Stromal cell of bone marrow (primary cell): ENCODE measurements around the gene DNAJC27.
A peak's percentile ranks its signal among the peaks of the same experiment; 100 is the strongest.
"Not testable (repeated sequence)": the region's sequence is repeated elsewhere in the genome, so short reads cannot be mapped to it uniquely, and the experiment has no call there.

Experiments
- DNase-seq: peaks from one replicate; pipeline ENCODE4 v3.0.0-alpha.2; 2012; ENCODE audit warnings: low read depth

Gene DNAJC27

DNA sequence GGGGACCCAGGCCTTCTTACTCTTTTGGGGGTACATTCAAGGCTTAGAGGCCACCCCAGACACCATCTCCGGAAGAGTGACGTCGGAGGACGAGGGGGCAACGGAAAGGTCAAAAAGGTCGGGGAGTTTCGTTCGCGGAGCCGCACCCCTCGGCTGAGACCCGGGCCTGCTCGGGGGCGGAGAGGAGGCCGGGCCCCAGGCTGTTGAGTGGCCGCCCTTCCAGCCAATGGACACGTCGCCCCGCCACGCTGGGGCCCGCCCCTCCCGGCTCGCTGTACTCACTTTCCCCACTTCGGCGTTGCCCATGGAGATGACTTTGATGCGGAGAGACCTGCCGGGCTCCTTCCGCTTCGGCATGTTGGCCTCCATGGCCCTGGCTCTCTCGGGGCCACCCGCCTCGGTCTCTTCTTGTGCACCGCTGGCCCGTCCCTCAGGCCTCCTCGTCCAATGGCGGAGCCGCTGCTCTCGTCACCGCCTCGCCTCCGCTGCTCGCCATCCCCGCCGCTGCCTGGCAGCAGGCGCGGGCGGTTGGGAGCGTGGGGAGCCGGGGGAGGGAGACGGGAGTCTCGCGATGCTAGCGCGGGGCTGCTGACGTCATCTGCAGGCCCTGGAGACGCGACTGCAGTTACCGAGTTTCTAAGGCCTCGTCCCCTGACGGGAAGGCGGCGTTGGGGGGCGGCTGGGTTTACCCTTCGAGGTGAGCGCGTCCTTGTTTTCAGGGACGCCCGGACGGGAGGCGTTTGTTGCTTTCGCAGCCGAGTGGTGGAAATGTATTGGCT is at the start of gene DNAJC27:
Gene DNAJC27, minus strand, starts transcription at position 420 of the 779 bp plus-strand sequence. Its CDS starts 51 bp downstream, at position 369.
- DNase-seq: peak; percentile 96

DNA sequence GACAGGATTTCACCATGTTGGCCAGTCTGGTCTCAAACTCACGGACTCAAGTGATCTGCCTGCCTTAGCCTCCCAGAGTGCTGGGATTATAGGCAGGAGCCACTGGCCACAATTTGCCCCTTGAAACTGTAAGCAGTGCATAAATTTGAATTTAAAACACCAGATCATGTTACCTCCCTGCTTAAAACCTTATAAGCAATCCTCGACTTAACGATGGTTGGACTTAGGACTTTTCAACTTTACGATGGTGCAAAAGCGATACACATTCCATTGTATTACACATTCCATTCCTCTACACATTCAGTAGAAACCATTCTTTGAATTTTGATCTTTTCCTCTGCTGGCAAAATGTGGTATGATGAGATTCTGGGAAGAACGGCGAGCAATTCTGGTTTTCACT is 46.9 kb upstream of the DNAJC27 start:
- DNase-seq: no peak

DNA sequence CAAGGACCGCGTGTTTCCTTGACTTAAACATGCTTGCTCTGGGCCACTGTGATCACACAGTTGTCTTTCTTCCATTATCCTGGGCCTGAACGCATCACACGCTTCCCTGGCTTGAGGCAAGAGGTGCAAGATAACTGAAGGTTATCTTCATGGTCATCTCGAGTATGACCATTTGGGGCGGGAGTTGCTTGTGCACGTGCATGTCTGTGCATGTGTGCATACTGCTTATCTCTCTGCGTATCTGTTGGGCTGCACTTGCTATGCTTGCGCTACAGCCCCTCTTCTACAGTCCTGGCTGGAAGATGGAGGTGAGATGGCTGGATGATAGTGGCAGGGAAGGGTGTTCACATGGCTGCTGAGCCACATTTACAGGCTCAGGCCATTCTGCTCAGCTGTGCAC is 42.9 kb upstream of the DNAJC27 start:
- no peak for DNase-seq

DNA sequence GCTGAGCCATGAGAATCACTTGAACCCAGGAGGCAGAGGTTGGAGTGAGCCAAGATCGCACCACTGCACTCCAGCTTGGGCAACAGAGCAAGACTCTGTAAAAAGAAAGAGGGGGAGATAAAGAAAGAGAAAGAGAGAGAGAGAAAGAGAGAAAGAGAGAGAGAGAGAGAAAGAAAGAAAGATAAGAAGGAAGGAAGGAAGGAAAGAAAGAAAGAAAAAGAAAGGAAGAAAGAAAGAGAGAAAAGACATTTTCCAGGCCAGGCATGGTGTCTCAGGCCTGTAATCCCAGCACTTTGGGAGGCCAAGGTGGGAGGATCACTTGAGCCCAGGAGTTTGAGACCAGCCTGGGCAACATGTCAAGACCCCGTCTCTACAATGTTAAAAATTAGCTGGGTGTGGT is 39.6 kb upstream of the DNAJC27 start:
- not testable (repeated sequence) for DNase-seq

DNA sequence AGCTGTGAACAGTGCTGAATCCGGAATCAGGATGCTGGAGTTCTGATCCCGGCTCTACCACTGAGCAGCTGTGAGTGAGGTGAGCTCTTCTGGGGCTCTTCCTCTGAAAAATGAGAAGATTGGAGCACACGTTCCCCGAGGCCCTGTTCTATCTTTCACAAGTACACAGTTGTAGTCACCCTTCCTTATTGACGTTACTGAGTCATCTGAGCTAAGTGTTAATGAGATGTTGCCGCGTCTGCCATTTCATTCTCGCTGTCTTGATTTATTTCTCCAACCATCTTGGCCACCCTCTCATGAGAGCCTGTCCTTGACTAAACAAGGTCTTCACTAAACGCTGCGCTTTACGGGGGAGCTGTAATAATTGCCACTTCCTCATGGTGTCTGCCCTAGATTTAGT is 38.2 kb upstream of the DNAJC27 start:
- DNase-seq: no peak

DNA sequence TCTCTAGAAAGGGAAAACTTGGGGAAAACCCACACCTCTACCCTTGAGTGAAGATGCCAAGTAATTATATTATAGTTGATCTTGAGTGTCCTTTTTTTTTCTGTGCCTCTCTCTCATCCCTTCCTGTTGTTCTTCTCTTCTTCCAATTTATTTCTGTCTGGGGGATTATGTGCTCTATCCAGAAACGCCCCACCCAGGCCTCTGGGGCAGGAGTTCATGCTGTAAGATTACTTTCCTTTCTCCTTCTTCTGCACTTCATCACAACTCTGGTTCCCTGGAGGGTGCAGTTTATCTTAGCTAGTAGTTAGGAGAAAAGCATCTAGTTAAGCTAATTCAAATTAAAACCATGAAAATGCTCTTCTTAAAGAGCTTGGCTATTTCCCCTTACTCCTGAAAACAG is 30.3 kb upstream of the DNAJC27 start:
- no peak for DNase-seq

DNA sequence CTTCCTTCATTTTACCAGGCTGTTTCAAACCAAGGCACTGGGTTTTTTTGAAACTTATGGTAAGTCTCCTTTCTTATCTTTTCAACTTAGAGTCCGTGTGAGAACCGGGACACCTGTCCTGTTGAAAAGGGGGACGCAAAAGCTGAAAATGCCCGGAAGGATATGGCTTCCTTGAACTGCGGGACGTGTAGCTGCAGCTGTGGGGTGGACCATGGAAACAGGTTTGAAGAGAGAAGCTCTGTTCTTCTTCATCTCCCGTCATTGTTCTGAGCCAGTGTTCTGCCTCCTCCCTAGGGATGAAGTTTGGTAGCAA is 29.5 kb upstream of the DNAJC27 start:
- DNase-seq: no peak

DNA sequence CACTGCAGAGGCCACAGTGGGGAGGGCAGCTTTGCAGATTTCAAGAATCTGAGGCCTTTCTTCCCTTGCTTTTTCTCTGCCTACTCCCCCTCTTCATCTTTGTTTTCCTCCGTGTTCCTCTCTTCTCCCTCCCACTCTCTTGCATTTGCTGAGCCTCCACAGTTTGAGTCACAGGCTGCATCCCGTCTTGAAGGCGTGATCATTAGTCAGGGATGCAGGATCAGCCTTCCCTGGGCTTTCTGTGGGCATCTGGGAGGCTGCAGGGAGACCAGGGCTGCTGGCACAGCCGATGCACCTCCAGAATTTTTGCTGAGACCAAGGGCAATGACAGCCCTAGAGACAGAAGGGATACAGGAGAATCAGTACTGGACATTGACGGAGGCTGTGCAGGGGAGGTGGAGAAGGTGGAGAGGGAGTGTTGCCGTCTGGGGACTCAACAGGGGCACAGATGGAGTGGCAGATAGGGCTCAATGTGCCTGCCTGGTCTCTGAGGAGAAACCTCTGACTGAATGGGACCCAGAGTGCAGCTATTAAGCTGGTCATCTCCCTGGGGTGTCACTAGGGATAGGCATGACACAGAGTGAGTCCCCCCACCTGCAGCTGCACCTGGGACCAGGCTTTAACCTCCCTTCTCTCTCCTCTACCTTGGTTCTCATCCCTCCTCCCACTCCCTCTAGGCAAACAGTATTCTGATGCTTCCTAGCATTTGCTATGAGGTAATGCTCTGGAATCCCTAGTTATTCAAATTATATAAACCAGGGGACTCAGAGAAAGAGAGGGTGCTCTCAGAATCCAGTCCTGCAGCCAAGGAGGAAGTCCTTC is 29.0 kb upstream of the DNAJC27 start:
- DNase-seq: no peak

DNA sequence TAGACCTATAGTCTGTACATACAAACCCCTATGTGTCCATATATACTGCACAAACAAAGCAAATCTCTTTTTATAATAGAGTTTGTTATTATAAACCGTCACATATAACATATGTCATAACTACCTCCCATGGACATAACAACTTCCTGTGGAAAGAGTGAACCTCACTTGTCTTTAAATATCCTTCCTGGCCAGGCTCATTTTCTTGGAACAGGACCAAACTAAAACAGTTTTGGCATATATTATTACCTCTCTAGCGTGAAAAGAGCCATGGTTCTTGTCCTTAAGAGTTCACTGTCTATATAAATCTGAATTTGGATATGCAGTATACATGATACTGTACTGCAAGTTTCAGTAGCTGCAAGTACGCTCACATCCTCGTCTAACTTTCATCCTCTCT is 28.3 kb upstream of the DNAJC27 start:
- DNase-seq: no peak

DNA sequence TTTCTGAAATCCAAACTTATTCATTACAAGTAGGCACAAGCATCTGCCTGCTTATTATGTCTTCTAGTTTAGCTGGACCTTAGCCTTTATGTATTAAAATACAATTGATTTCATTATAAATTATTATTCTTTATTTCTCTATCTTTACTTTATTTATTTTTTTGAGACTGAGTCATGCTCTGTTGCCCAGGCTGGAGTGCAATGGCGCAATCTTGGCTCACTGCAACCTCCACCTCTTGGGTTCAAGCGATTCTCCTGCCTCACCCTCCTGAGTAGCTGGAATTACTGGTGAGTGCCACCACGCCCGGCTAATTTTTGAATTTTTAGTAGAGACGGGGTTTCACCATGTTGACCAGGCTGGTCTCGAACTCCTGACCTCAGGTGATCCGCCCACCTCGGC is 27.3 kb upstream of the DNAJC27 start:
- DNase-seq: not testable (repeated sequence)

DNA sequence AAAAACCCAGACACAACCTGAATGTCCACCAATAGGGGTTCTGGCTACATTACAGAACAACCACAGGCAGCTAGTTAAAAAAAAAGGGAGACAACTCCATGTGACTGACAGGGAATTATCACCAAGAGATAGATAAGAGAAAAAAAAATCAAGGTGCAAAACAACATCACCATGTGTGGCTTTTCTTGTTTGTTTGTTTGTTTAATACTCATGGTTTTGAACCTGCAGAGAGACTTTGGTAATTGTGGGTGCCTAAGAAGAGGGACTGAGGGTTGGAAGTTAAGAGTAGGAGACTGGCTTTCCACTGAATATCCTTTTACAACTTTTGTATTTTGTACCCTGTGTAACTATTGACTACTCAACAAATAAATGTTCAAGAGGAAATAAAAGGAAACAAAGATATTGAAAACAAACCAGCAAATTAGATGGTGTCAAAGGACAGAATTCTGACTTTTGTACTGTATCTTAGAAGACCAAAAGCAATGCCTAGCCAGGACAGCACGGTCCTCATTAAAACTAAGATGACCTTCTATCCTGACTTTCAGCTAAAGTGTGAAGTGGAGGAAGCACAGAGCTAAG is 22.5 kb upstream of the DNAJC27 start:
- DNase-seq: no peak

DNA sequence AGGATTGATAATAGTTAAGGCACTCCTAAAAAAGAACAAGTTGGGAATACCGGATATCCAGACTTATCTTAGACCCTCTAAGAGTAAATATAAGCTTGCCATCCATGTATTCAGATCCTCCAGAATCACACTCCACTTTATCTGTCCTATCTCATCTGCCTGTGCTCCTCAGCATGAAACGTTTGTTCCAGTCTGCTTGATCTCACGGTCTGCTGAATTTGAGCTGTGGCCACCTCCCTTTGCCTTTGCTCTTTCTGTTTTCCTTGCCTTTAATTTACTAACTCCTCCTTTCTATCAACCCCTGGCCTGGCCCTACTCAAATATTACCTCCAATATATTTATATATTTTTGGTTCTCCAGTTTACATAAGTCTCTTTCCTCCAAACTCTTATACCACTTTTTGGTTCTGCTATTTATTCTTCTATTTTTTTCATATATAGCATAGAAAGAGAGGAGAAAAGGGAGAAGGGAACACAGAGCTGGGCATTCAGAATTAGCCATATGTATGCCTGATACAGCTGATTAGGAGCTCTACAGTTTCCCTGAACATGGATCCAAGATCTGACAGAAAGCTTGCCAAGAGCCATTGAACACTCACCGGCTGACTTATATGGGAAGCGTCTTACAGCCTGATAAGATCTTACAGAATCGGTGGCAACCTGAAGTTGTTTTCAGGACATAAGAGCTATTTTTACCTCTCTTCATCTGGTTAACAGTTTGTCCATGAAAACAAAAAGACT is 21.8 kb upstream of the DNAJC27 start:
- no peak for DNase-seq

DNA sequence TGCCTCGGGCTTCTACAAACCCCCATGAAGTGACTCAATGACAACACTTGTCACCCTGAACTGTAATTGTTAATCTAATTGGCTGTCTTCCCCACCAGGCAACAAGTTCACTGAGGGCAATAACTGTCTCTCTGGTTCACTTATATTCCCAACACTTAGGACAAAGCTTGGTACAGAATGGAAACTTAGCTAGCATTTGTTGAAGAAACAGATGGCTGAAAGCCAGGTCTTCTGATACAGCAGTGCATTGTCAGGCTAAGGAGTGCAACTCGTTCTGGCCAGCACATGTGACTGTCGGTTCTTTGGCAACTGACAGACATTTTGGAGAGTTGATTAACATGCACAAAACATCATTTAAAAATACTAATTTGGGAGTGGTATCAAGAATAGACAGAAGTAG is 14.6 kb upstream of the DNAJC27 start:
- DNase-seq: no peak

DNA sequence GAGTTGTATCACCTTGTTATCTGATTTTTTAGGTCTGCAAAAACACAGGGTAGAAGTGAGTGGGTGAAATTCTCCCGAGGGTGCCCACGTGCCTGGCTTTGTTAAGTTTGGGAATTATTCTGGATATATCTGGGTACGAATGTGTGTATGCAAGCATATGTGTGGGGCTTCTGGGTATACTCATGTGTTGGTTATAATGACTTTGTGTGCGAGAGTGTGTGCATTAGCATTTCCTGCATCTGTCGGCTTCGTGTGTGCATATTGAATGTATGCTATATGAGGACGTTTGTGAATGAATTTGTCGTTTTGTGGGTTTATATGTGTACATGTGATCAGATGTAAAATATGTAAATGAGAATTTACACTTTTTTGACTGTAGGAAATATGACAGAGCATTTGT is 13.8 kb upstream of the DNAJC27 start:
- DNase-seq: no peak

DNA sequence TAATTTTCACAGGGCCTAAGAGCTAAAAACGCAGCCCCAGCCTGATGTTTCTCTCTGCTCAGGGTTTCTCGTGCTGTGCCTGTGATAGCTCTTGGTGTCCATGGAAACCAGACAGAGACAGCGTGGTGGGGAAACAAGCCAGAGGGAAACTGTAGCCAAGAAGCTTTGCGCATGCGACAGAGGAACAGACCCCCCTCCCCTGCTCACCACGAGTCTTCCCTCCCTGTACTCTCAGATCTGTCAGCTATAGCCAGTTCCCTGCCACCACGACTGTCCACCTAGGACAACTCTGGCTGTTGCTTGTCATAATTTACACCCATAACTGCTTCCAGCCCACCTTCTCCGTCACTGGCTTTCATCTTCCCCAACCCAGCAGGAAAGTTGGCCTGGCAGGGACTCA is 13.2 kb upstream of the DNAJC27 start:
- DNase-seq: no peak

DNA sequence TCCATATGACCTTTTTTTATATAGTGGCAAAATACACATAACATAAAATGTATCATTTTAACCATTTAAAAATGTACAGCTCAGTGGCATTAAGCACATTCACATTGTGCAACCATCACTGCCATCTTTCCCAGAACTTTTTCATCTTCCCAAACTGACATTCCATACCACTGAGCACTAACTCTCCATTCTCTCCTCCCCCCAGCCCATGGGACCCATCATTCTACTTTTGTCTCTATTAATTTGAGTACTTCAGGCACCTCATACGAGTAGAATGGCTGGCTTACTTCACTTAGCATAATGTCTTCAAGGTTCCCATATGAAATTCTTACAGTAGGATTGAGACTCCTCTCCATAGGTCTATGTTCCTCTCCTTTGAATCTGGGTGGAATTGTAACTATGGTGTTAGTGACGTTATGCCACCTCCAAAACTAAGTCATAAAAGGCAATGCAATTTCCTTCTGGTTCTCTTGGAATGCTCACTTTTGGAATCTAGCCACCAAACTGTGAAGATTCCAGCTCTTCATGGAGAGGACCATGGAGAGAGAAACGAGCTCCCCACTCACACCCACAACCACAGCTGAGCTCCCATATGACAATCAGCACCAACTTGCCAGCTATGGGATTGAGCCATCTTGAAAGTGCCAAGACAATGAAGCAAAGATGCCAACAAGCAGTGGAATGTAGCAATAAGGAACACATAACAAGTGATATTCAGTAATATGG is 9.8 kb upstream of the DNAJC27 start:
- no peak for DNase-seq

DNA sequence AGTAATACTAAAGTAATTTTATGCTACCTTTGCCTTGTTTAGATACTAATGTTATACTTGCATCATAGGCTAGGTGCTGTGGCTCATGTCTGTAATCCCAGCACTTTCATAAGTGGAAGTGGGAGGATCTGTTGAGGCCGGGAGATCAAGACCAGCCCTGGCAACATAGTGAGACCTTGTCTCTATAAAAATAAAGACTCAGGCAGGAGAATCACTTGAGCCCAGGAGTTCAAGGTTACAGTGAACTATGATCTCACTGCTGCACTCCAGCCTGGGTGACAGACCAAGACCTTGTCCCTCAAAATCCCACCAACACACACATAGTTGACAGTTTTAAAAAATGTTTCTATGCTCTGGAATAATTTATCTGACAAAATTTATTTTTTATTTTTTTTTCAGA is 6.9 kb upstream of the DNAJC27 start:
- no peak for DNase-seq

DNA sequence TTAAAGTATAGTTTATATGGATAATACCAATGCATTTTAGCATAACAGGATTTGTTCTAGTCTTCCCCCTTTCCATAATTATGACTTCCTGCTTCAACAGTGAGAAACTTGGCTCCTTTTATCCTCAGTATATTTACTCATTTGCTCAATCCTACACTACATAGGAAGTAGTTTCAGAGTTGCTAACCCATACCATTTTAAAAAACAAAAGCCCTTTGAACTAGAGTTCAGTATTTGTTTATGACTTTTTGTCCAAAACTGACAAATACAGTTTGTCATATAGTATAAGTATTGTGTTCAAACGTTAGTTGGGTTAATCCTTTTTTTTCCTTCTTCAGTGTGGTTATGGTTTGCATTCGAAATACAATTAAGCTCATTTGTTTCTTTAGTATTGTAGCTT is 5.9 kb upstream of the DNAJC27 start:
- DNase-seq: no peak

DNA sequence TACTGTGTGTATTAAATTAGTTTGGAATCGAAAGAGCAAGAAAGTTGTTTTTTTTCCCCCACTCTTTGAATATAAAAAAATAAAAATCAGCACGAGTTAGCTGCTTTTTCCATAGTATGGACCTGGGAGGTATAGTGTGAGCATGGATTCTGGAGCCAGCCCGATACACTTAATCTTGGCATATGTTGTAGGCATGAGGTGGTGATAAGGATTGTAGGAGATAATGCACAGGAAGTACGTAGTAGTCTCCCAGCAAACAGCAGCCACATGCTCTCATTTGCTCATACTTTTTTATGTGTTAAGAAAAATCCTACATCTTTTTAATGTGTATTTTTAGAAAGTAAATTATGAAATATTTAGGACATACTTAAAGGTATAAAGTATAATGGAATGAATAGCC is 2.1 kb upstream of the DNAJC27 start:
- DNase-seq: no peak

DNA sequence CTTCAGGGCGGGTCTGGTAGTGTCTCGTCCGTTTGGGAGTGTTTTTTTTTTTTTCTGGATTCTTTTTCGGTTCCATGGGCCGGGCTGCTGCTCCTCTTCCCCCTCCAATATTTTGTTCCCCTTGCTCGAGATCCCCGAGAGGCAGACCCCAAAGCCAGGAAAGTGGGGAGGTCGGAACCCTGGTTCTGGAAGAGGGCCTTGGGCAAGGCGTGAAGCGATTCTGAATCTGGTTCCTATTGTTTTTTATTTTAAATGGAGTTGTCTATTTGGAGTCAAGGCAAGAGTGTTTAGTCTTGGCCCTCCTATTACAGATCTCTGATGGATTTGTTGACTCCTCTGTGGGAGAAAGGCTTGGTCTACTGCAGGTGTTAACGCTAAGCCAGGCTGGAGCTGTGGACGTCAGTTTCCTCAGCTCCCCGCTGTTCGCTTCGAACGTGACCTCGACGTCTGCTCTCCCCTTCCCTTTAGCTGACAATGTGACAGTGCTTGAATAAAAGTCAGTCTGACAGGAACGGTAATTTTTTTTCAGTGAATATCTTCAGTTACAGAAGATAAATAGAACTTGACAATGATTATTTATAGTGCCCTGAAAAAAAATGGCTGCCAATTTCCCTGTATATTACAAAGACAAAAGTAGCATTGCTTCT is 683 bp upstream of the DNAJC27 start:
- DNase-seq: peak; percentile 12

DNA sequence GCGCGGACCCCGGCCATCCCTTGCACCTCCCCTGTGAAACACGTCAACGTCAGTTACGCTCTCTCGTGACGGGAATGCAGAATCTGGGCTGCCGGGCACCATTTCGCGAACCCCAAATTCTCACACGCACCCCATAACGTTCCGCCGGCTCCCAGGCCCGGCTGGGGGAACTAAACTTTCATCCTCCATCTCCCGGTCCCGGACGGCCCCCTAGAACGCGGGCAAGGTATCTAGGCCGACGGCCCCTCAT is 544 bp downstream of the DNAJC27 start:
- DNase-seq: no peak
